Kidney (tissue), 14 donors: ENCODE data around the gene GALNT9. TPM values are rescaled to one million over a fixed set of nuclear protein-coding genes. Genes with fewer than 3 reads are reported as not detected.
A peak's percentile ranks its signal among the peaks of the same experiment; 100 is the strongest.

ENCODE experiments used
- DNase-seq, 5 donors: peaks; one replicate each; pipeline ENCODE4 v3.0.0-alpha.2; 2013 to 2020
- FAIRE-seq: peaks from 2 replicates; lab custom pipeline; 2012; peaks lifted over from hg19 to GRCh38; lab: Jason Lieb, UNC
- H3K27ac ChIP-seq, 2 donors: one replicate each; pipeline ENCODE4 v1.7.0; 2013; ENCODE audit warnings: low read depth in 2 of 2, low read length in 2 of 2, inconsistent platforms in 1 of 2
- H3K27me3 ChIP-seq: one replicate; pipeline ENCODE4 v1.7.1; 2013; ENCODE audit warnings: low read length, inconsistent platforms; ENCODE audit not compliant: control insufficient read depth, insufficient read depth
- H3K36me3 ChIP-seq, 3 donors: one replicate each; pipeline versions ENCODE4 v1.7.0 to v1.7.1; 2013; ENCODE audit warnings: low read length in 3 of 3, control low read depth in 1 of 3, inconsistent platforms in 1 of 3; ENCODE audit not compliant: insufficient read depth in 3 of 3, control insufficient read depth in 2 of 3
- H3K4me1 ChIP-seq, 3 donors: one replicate each; pipeline versions ENCODE4 v1.7.0 to v1.7.1; 2013; ENCODE audit warnings: low read length in 3 of 3, inconsistent platforms in 1 of 3, low read depth in 1 of 3; ENCODE audit not compliant: control insufficient read depth in 2 of 3, insufficient read depth in 2 of 3
- H3K4me3 ChIP-seq, 3 donors: one replicate each; pipeline versions ENCODE4 v1.7.0 to v1.8.1; 2013; ENCODE audit warnings: low read length in 3 of 3, control low read depth in 1 of 3, inconsistent platforms in 1 of 3
- H3K9ac ChIP-seq, 3 donors: one replicate each; pipeline versions ENCODE4 v1.7.0 to v1.7.1; 2013; ENCODE audit warnings: low read length in 3 of 3, control low read depth in 1 of 3, inconsistent platforms in 1 of 3
- H3K9me3 ChIP-seq, 3 donors: one replicate each; pipeline versions ENCODE4 v1.7.0 to v1.7.1; 2013; ENCODE audit warnings: low read length in 3 of 3, control low read depth in 1 of 3, inconsistent platforms in 1 of 3; ENCODE audit not compliant: control insufficient read depth in 2 of 3, insufficient read depth in 1 of 3
- intact Hi-C: fragments of 100-400 bp; cut with DNase I; formaldehyde crosslinking; loops from one replicate; pipeline ENCODE4 v1.11.1; 2022
- polyA plus RNA-seq: library from polyadenylated mRNA; stranded (reverse); fragments of 350-450 nt; fragmentation: Illumina TruSeq; extraction: RNeasy Lipid Tissue Mini Kit (QIAGEN cat#74804); gene quantifications from one replicate; pipeline ENCODE4 v1.2.3, GENCODE V29; 2014; ENCODE audit warnings: low read depth, low replicate concordance; ENCODE audit not compliant: insufficient read depth
- total RNA-seq: library from RNA; stranded (reverse); fragmentation: NEBNext Ultra II Directional; extraction: Animal tissue kit (Norgen Biotek cat#: 25700); gene quantifications from one replicate; pipeline ENCODE4 v1.2.1, GENCODE V29; 2021
- TF ChIP-seq, protein P1 (sequence below): IDR thresholded peaks from 3 replicates; pipeline ENCODE4 v1.5.1; 2012; ENCODE audit warnings: mild to moderate bottlenecking, moderate library complexity, borderline replicate concordance; ENCODE audit not compliant: insufficient read depth; ENCODE audit errors: extremely low read depth
- donor health status: control.
- donor health status: control.
- donor health status: control.
- donor health status: control.
- donor health status: control.
- donor health status: DM: yes; HTN: yes; CAD: no.
- donor health status: Normal renal cell carcinoma (clear cell type).

GALNT9 gene
- total and polyA plus RNA-seq, 2 donors from 2014 or later = 4.8 to 20.7 TPM

DNA sequence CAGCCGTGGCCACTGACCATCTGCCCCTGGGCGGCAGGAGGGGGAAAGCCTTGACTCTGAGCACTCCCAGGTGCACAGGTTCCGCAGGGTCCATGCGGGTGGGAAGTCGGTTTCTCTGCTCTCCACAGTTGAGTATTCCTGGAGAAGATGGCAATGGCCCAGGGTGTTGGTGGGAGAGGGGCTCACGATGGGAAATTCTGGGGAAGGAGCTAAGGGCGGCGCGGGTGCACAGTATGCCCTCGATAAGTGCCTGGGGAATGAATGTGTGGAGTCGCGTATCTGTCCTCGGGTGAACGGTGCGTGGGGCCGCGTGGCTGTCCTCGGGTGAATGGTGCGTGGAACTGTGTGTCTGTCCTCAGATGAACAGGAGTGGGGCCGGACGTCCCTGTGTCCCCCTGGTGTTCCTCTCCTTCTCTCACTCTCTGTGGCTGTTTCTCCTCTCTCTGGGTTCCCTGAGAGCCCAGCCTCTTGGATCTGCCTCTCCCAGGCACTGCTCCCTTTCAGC, 147.1 kb downstream of the GALNT9 start:
- Histone ChIP-seq H3K27ac (no peak overlapping the region), H3K9me3 (peaks cover 0 to 4% (median 0%) of the 10 kb centered on the region in 3 donors), H3K4me1 (peaks cover 0 to 2% (median 0%) of the 10 kb centered on the region in 3 donors), H3K9ac (no peak overlapping the region), H3K4me3 (no peak overlapping the region), H3K27me3 (peaks cover 3% of the 10 kb centered on the region), H3K36me3 (no peaks in the 10 kb centered on the region)
- TF ChIP-seq, protein P1, sequence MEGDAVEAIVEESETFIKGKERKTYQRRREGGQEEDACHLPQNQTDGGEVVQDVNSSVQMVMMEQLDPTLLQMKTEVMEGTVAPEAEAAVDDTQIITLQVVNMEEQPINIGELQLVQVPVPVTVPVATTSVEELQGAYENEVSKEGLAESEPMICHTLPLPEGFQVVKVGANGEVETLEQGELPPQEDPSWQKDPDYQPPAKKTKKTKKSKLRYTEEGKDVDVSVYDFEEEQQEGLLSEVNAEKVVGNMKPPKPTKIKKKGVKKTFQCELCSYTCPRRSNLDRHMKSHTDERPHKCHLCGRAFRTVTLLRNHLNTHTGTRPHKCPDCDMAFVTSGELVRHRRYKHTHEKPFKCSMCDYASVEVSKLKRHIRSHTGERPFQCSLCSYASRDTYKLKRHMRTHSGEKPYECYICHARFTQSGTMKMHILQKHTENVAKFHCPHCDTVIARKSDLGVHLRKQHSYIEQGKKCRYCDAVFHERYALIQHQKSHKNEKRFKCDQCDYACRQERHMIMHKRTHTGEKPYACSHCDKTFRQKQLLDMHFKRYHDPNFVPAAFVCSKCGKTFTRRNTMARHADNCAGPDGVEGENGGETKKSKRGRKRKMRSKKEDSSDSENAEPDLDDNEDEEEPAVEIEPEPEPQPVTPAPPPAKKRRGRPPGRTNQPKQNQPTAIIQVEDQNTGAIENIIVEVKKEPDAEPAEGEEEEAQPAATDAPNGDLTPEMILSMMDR = no peak
- FAIRE-seq (no peak), DNase-seq (peak in 1 of 5 donors; percentile 45)
- intact Hi-C loops = no loop called here

DNA sequence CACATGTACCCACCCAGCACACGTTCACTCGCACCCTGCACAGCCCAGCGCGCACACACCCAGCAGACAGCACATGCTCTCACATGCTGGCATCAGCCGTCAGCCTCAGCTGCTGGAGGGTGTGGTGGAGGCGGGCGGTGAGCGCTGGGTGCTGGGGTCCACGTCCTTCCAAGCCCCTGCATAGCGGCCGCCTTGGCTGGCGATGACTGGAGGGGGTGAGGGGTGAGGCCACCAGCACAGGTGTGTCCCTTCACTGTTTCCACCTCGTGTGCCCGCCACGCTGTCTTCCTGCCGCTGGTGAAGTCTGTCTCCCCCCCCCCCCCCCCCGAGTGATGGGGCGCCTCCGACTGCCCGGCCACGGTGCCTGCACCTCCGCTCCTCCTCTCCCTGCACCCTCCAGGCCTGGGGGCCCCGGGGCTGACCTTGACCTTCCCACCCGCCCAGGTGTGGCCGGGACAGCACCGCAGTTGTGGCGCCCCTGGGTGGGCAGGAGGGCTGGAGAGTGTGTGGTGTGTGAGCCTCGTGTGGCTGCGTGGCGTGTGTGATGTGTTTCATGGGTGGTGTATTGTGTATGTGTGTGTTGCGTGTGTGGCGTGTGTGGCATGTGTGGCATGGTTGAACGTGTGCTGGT, 147.7 kb downstream of the GALNT9 start:
- H3K36me3 ChIP-seq = no peaks in the 10 kb centered on the region
- intact Hi-C loops = no loop called here
- TF ChIP-seq, protein P1 = no peak
- H3K9me3 ChIP-seq = peaks cover 0 to 4% (median 0%) of the 10 kb centered on the region in 3 donors
- FAIRE-seq = no peak
- H3K27me3 ChIP-seq = peaks cover 3% of the 10 kb centered on the region
- peak in 1 of 5 donors; percentile 61 for DNase-seq
- no peak overlapping the region for H3K9ac ChIP-seq
- no peak overlapping the region for H3K27ac ChIP-seq
- H3K4me3 ChIP-seq = no peak overlapping the region
- H3K4me1 ChIP-seq = peaks cover 0 to 2% (median 0%) of the 10 kb centered on the region in 3 donors

DNA sequence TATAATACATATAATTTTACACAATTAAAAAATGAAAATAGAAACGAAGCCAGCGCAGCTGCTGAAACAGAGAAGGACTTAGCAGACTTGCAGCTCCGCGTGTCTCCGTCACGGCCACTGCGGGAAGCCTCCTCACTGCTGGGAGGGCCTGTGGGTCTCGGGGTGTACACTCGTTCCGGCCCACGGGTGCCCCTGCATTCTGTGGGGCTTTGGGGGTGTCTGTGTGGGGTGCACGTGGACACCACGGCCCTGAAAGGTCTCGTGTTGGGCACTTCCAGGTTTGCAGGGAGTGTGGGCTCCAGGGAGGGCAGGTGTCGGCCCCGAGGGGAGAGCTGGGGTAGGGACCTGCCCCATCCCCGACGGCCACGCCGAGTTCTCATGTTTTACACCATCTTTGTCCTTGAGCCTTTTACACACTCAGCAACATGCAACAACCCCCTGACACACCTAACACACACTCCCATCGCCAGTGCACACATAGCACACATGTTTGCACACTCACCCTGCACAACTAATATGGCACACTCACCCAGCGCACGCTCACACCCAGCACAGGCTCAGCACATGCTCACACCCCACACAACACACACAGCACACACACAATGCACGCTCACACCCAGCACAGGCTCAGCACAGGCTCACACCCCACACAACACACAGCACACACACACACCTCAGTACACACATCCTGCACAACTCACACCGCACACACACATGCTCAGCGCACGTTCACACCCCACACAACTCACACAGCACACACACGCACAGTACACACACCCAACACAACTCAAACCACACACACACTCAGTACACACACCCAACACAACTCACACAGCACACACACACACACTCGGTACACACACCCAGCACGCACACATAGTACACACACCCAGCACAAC, 148.5 kb downstream of the GALNT9 start:
- Histone ChIP-seq H3K4me3 (no peak overlapping the region), H3K9ac (no peak overlapping the region), H3K36me3 (no peaks in the 10 kb centered on the region), H3K4me1 (peaks cover 0 to 2% (median 0%) of the 10 kb centered on the region in 3 donors), H3K9me3 (peaks cover 0 to 4% (median 0%) of the 10 kb centered on the region in 3 donors), H3K27me3 (peaks cover 3% of the 10 kb centered on the region), H3K27ac (no peak overlapping the region)
- FAIRE-seq (no peak), DNase-seq (peak in 1 of 5 donors; percentile 38)
- TF ChIP-seq, protein P1 = no peak
- intact Hi-C loops = no loop called here
